Neural cell (in vitro differentiated cells): ENCODE measurements around the gene SNX22. TPM values are rescaled to one million over a fixed set of nuclear protein-coding genes. Genes with fewer than 3 reads are reported as not detected.

Source experiments
- H2AFZ ChIP-seq: fragments of 200-600, 300-800 bp; sonication (generic), shearing (Covaris generic); 2 replicates; pipeline ENCODE4 v1.6.0; 2014; ENCODE audit warnings: low read depth, mild to moderate bottlenecking, antibody characterized with exemption, low read length, moderate library complexity
- H3F3A ChIP-seq: fragments of 200-600 bp; shearing (Covaris generic); 2 replicates; pipeline ENCODE4 v1.6.1; 2016; ENCODE audit warnings: mild to moderate bottlenecking, moderate library complexity, mixed read lengths, antibody characterized with exemption, low read length; ENCODE audit not compliant: insufficient read depth, poor library complexity, severe bottlenecking
- H3K27ac ChIP-seq: fragments of 200-600, 300-800 bp; sonication (generic), shearing (Covaris generic); 2 replicates; pipeline ENCODE4 v1.5.1; 2014; ENCODE audit warnings: mild to moderate bottlenecking, low read length, moderate library complexity
- H3K27me3 ChIP-seq: fragments of 300-800, 200-600 bp; sonication (generic), shearing (Covaris generic); 2 replicates; pipeline ENCODE4 v1.6.0; 2014; ENCODE audit warnings: mild to moderate bottlenecking, low read depth, low read length, moderate library complexity; ENCODE audit not compliant: insufficient read depth
- H3K36me3 ChIP-seq: fragments of 300-800, 200-600 bp; sonication (generic), shearing (Covaris generic); 2 replicates; pipeline ENCODE4 v1.5.1; 2014; ENCODE audit warnings: mild to moderate bottlenecking, antibody characterized with exemption, low read length, moderate library complexity; ENCODE audit not compliant: insufficient read depth
- H3K4me2 ChIP-seq: fragments of 300-800, 200-600 bp; sonication (generic), shearing (Covaris generic); 2 replicates; pipeline ENCODE4 v1.6.0; 2014; ENCODE audit warnings: mild to moderate bottlenecking, low read length
- H3K4me3 ChIP-seq: fragments of 300-800, 200-600 bp; sonication (generic), shearing (Covaris generic); 2 replicates; pipeline ENCODE4 v1.5.1; 2014; ENCODE audit warnings: mild to moderate bottlenecking, low read length, moderate library complexity
- H3K79me2 ChIP-seq: fragments of 200-600 bp; shearing (Covaris generic); replicated peaks from 2 replicates; pipeline ENCODE4 v1.6.0; 2014; ENCODE audit warnings: mild to moderate bottlenecking, low read length, moderate library complexity; ENCODE audit not compliant: insufficient read depth
- H3K9ac ChIP-seq: fragments of 300-800, 200-600 bp; sonication (generic), shearing (Covaris generic); 2 replicates; pipeline ENCODE4 v1.6.1; 2016; ENCODE audit warnings: mild to moderate bottlenecking, low read length, mixed read lengths
- H3K9me2 ChIP-seq: fragments of 200-600 bp; shearing (Covaris generic); 2 replicates; pipeline ENCODE4 v1.6.1; 2016; ENCODE audit warnings: mild to moderate bottlenecking, low read length, mixed read lengths; ENCODE audit not compliant: insufficient read depth
- H3K9me3 ChIP-seq: fragments of 200-600, 300-800 bp; sonication (generic), shearing (Covaris generic); 2 replicates; pipeline ENCODE4 v1.6.1; 2016; ENCODE audit warnings: mild to moderate bottlenecking, mixed run types, low read length, moderate library complexity, mixed read lengths
- H4K20me1 ChIP-seq: fragments of 200-600 bp; shearing (Covaris generic); 2 replicates; pipeline ENCODE4 v1.6.1; 2016; ENCODE audit warnings: mild to moderate bottlenecking, mixed run types; ENCODE audit not compliant: insufficient read depth
- CTCF ChIP-seq: fragments of 450-650 bp; IDR thresholded peaks from 2 replicates; pipeline ENCODE4 v1.5.1; 2014; ENCODE audit warnings: antibody characterized with exemption, mild to moderate bottlenecking, moderate library complexity; ENCODE audit not compliant: poor library complexity, severe bottlenecking
- EP300 ChIP-seq: fragments of 450-650 bp; conservative IDR thresholded peaks from 2 replicates; pipeline ENCODE4 v1.6.1; 2014; ENCODE audit warnings: antibody characterized with exemption, mild to moderate bottlenecking, moderate library complexity; ENCODE audit not compliant: poor library complexity, severe bottlenecking
- EZH2 ChIP-seq: fragments of 200-600, 300-800 bp; shearing (Covaris generic), sonication (generic); IDR thresholded peaks from 2 replicates; pipeline ENCODE4 v1.6.1; 2014; ENCODE audit warnings: antibody characterized with exemption, low read length, borderline replicate concordance, mild to moderate bottlenecking; ENCODE audit not compliant: insufficient read depth, poor library complexity, severe bottlenecking
- MXI1 ChIP-seq: fragments of 450-650 bp; conservative IDR thresholded peaks from 2 replicates; pipeline ENCODE4 v1.6.1; 2014; ENCODE audit warnings: antibody characterized with exemption, mild to moderate bottlenecking; ENCODE audit not compliant: poor library complexity, severe bottlenecking
- POLR2AphosphoS5 ChIP-seq: IDR thresholded peaks from 2 replicates; pipeline ENCODE4 v1.6.1; 2012
- RAD21 ChIP-seq: fragments of 450-650 bp; conservative IDR thresholded peaks from 2 replicates; pipeline ENCODE4 v1.6.1; 2014; ENCODE audit warnings: antibody characterized with exemption, mild to moderate bottlenecking, moderate library complexity
- REST ChIP-seq: IDR thresholded peaks from 2 replicates; pipeline ENCODE4 v1.6.1; 2012; ENCODE audit warnings: borderline replicate concordance
- SMC3 ChIP-seq: fragments of 450-650 bp; conservative IDR thresholded peaks from 2 replicates; pipeline ENCODE4 v1.6.1; 2014; ENCODE audit warnings: antibody characterized with exemption, mild to moderate bottlenecking, moderate library complexity; ENCODE audit not compliant: poor library complexity
- TAF1 ChIP-seq: IDR thresholded peaks from 2 replicates; pipeline ENCODE4 v1.6.1; 2012; ENCODE audit warnings: low read depth
- polyA plus RNA-seq: library from polyadenylated mRNA; depleted of rRNA; stranded (reverse); fragments of >200 nt; gene quantifications from 2 replicates; pipeline ENCODE4 v1.2.3, GENCODE V29; 2014

Gene SNX22
- polyA plus RNA-seq, 1 donor from 2014 or later: 0.73 TPM

GRCh38 chr15:64127521-64128270 lies 23.8 kb upstream of the SNX22 start:
- Histone ChIP-seq H3K9ac (no peak overlapping the region), H3K4me2 (no peak overlapping the region), H3K36me3 (peaks cover 6% of the 10 kb centered on the region), H3F3A (no peaks in the 10 kb centered on the region), H3K79me2 (no peaks in the 10 kb centered on the region), H3K27ac (no peak overlapping the region), H2AFZ (no peak overlapping the region), H3K27me3 (no peaks in the 10 kb centered on the region), H3K4me3 (no peak overlapping the region), H3K9me3 (no peaks in the 10 kb centered on the region), H3K9me2 (no peaks in the 10 kb centered on the region), H4K20me1 (no peaks in the 10 kb centered on the region)
- TF ChIP-seq EP300 (no peak), REST (no peak), CTCF (no peak), RAD21 (no peak), TAF1 (no peak), MXI1 (no peak), POLR2AphosphoS5 (no peak), SMC3 (no peak), EZH2 (no peak)

- H4K20me1 ChIP-seq: no peaks in the 10 kb centered on the region
- no peaks in the 10 kb centered on the region for H3F3A ChIP-seq
- H3K4me2 ChIP-seq: no peak overlapping the region
- no peak overlapping the region for H3K9ac ChIP-seq
- H3K27me3 ChIP-seq: no peaks in the 10 kb centered on the region
- no peak overlapping the region for H2AFZ ChIP-seq
- no peaks in the 10 kb centered on the region for H3K9me2 ChIP-seq
- H3K27ac ChIP-seq: no peak overlapping the region
- no peaks in the 10 kb centered on the region for H3K9me3 ChIP-seq
- no peaks in the 10 kb centered on the region for H3K79me2 ChIP-seq
- peaks cover 6% of the 10 kb centered on the region for H3K36me3 ChIP-seq
- no peak overlapping the region for H3K4me3 ChIP-seq
- TF ChIP-seq TAF1: no peak
- TF ChIP-seq RAD21: no peak
- no peak for TF ChIP-seq CTCF
- no peak for TF ChIP-seq REST
- TF ChIP-seq EP300: no peak
- no peak for TF ChIP-seq SMC3
- no peak for TF ChIP-seq POLR2AphosphoS5
- no peak for TF ChIP-seq EZH2
- TF ChIP-seq MXI1: no peak
These were observed 21.4 kb upstream of the SNX22 start for GRCh38 chr15:64130159-64130558.
